ENCODE measurements around the gene MGP. TPM values are rescaled to one million over a fixed set of nuclear protein-coding genes. Genes with fewer than 3 reads are reported as not detected.

MGP gene
- total RNA-seq, 1 experiment from 2014 or later: 0.96 TPM

GRCh38 chr12:14874882-14875281 is 10.8 kb downstream of the MGP start (continued):
- TF ChIP-seq HMGXB4 (CRISPR knock-in tag; IDR thresholded peaks at IDR 0.05) (no peak), ATF6 (CRISPR knock-in tag; IDR thresholded peaks at IDR 0.05) (no peak), RORB (CRISPR knock-in tag; IDR thresholded peaks at IDR 0.05) (no peak), EMX1 (CRISPR knock-in tag; IDR thresholded peaks at IDR 0.05) (no peak)
- TF ChIP-seq, protein P1, sequence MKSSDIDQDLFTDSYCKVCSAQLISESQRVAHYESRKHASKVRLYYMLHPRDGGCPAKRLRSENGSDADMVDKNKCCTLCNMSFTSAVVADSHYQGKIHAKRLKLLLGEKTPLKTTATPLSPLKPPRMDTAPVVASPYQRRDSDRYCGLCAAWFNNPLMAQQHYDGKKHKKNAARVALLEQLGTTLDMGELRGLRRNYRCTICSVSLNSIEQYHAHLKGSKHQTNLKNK (CRISPR knock-in tag; IDR thresholded peaks at IDR 0.05): no peak

GRCh38 chr12:14873440-14874185 is 12.0 kb downstream of the MGP start:
- Mint-ChIP-seq H3K27me3 (ENCODE audit: low read depth) (no peaks in the 10 kb centered on the region), H3K4me3 (no peak overlapping the region), H3K9me3 (no peaks in the 10 kb centered on the region), H3K27ac (no peak overlapping the region), H3K36me3 (no peaks in the 10 kb centered on the region), H3K4me1 (no peaks in the 10 kb centered on the region)
- DNase-seq (ENCODE audit: low spot score) (no peak), ATAC-seq (no peak)
- TF ChIP-seq GTF2I (CRISPR knock-in tag; conservative IDR thresholded peaks at IDR 0.05) (no peak), CBFB (CRISPR knock-in tag; IDR thresholded peaks at IDR 0.05; ENCODE audit: low read depth) (no peak), NR3C1 (CRISPR knock-in tag; conservative IDR thresholded peaks at IDR 0.05; ENCODE audit: low read depth) (no peak), STAT6 (CRISPR knock-in tag; conservative IDR thresholded peaks at IDR 0.05; ENCODE audit: low read depth) (no peak), ZNF671 (CRISPR knock-in tag; IDR thresholded peaks at IDR 0.05) (no peak), RELA (CRISPR knock-in tag; IDR thresholded peaks at IDR 0.05; ENCODE audit: borderline replicate concordance) (no peak), NR2C2 (CRISPR knock-in tag; IDR thresholded peaks at IDR 0.05) (no peak), IRF2 (CRISPR knock-in tag; IDR thresholded peaks at IDR 0.05; ENCODE audit: borderline replicate concordance, low read depth) (no peak), ZNF416 (CRISPR knock-in tag; IDR thresholded peaks at IDR 0.05) (no peak), RORB (CRISPR knock-in tag; IDR thresholded peaks at IDR 0.05) (no peak)
- TF ChIP-seq, protein P1 (CRISPR knock-in tag; IDR thresholded peaks at IDR 0.05): no peak
- CTCF ChIA-PET: interaction anchor here (0.5 to 1.3 kb wide), 2 partner anchors 28 kb away, joined by 3 to 5 read pairs; no protein-coding TSS in a partner anchor
- POLR2A ChIA-PET: interaction anchor here (0.8 kb wide), 1 partner anchor 20 kb away, joined by 3 read pairs; no protein-coding TSS in a partner anchor

DNA sequence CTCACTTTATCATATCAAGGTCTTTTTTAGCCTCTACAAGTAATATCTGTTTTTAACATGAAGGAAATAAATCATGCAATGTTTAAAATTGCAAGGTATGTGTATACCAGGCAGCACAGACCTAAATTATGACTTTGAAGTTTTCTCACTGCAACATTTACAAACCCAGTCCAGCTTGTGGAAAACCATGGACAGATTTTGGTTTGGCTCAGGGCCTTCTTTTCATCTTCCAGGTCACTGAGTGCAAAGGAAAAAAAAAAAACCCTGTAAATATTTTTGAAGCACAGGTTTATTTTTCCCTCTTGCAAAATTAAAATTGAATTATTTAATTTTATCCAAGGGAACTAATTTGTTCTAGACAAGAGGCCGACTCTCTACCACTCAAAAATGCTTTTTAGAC is 13.8 kb downstream of the MGP start:
- H3K27ac Mint-ChIP-seq: no peak overlapping the region
- no peaks in the 10 kb centered on the region for H3K4me1 Mint-ChIP-seq
- CTCF ChIA-PET: no interaction called here

More for the DNA sequence above, 13.8 kb downstream of the MGP start:
- ATAC-seq (no peak), DNase-seq (ENCODE audit: low spot score) (no peak)
- TF ChIP-seq IRF2 (CRISPR knock-in tag; IDR thresholded peaks at IDR 0.05; ENCODE audit: borderline replicate concordance, low read depth): no peak
- Mint-ChIP-seq H3K4me3 (no peak overlapping the region), H3K27me3 (ENCODE audit: low read depth) (peaks cover 6% of the 10 kb centered on the region), H3K36me3 (peaks cover 14% of the 10 kb centered on the region), H3K9me3 (peaks cover 16% of the 10 kb centered on the region)
- POLR2A ChIA-PET: no interaction called here

Measured in WTC11 (cell line).